Smooth muscle cell (in vitro differentiated cells): ENCODE results near the gene PCDHGA7. TPM values are rescaled to one million over a fixed set of nuclear protein-coding genes. Genes with fewer than 3 reads are reported as not detected.
"Not testable (repeated sequence)": the region's sequence is repeated elsewhere in the genome, so short reads cannot be mapped to it uniquely, and the experiment has no call there.

ENCODE experiments used
- DNase-seq: peaks from one replicate; lab custom pipeline; 2025; ENCODE audit not compliant: unreplicated experiment; lab: John Stamatoyannopoulos, UW
- H2AFZ ChIP-seq: fragments of 200-600 bp; sonication (generic); 2 replicates; pipeline ENCODE4 v1.6.0; 2016; ENCODE audit warnings: antibody characterized with exemption, low read depth, mild to moderate bottlenecking
- H3F3A ChIP-seq: fragments of 200-600 bp; sonication (generic); 2 replicates; pipeline ENCODE4 v1.6.0; 2017; ENCODE audit warnings: antibody characterized with exemption, low read depth
- H3K27ac ChIP-seq: fragments of 200-600 bp; sonication (generic); 2 replicates; pipeline ENCODE4 v1.5.1; 2016; ENCODE audit warnings: low read depth, mild to moderate bottlenecking
- H3K27me3 ChIP-seq: fragments of 200-600 bp; sonication (generic); 2 replicates; pipeline ENCODE4 v1.6.1; 2016; ENCODE audit warnings: low read depth, mild to moderate bottlenecking
- H3K36me3 ChIP-seq: fragments of 200-600 bp; sonication (generic); 2 replicates; pipeline ENCODE4 v1.5.1; 2016; ENCODE audit warnings: low read depth
- H3K4me1 ChIP-seq: fragments of 200-600 bp; sonication (generic); 2 replicates; pipeline ENCODE4 v1.5.1; 2016; ENCODE audit warnings: low read depth
- H3K4me2 ChIP-seq: fragments of 200-600 bp; sonication (generic); 2 replicates; pipeline ENCODE4 v1.6.0; 2016; ENCODE audit warnings: mild to moderate bottlenecking
- H3K4me3 ChIP-seq: fragments of 200-600 bp; sonication (generic); 2 replicates; pipeline ENCODE4 v1.5.1; 2016; ENCODE audit warnings: mild to moderate bottlenecking
- H3K79me2 ChIP-seq: fragments of 200-600 bp; sonication (generic); 2 replicates; pipeline ENCODE4 v1.6.0; 2016; ENCODE audit warnings: low read depth, mild to moderate bottlenecking
- H3K9ac ChIP-seq: fragments of 200-600 bp; sonication (generic); 2 replicates; pipeline ENCODE4 v1.6.0; 2016; ENCODE audit warnings: low read depth
- H3K9me3 ChIP-seq: fragments of 200-600 bp; sonication (generic); replicated peaks from 2 replicates; pipeline ENCODE4 v1.5.1; 2016; ENCODE audit warnings: low read depth
- H4K20me1 ChIP-seq: fragments of 200-600 bp; sonication (generic); 2 replicates; pipeline ENCODE4 v1.6.0; 2016; ENCODE audit warnings: low read depth
- CTCF ChIP-seq: fragments of 200-600 bp; sonication (generic); IDR thresholded peaks from 2 replicates; pipeline ENCODE4 v1.5.1; 2017; ENCODE audit warnings: borderline replicate concordance, mild to moderate bottlenecking, antibody characterized with exemption; ENCODE audit not compliant: insufficient read depth, poor library complexity, severe bottlenecking
- WGBS: methylation state at CpG from one replicate; pipeline ENCODE4 v1.1.7; 2016; ENCODE audit warnings: low lambda C conversion rate; 5-methylcytosine and 5-hydroxymethylcytosine counted together
- polyA plus RNA-seq: library from polyadenylated mRNA; unstranded; fragments of >200 nt; fragmentation: Nextera tagmentation; extraction: Ambion mirVana; gene quantifications from 2 replicates; pipeline ENCODE4 v1.2.1, GENCODE V29; 2016
- total RNA-seq: library from RNA; depleted of rRNA; stranded (reverse); fragments of >200 nt; gene quantifications from 2 replicates; pipeline ENCODE4 v1.2.3, GENCODE V29; 2014

The PCDHGA7 gene
- total and polyA plus RNA-seq, 2 experiments from 2014 or later, result 0.09 TPM; not detected in 1

- H2AFZ ChIP-seq, result peak within 1 kb of the TSS; percentile 43
- TF ChIP-seq CTCF, result peak; percentile 78
- not testable (repeated sequence) for H3K27me3 ChIP-seq, H3K4me1 ChIP-seq, H3F3A ChIP-seq, H4K20me1 ChIP-seq
- peak within 1 kb of the TSS; percentile 57 for H3K27ac ChIP-seq
- H3K4me2 ChIP-seq, result peak within 1 kb of the TSS; percentile 83
- H3K4me3 ChIP-seq, result peak within 1 kb of the TSS; percentile 55
- H3K36me3 ChIP-seq, result peaks cover 32% of the 10 kb centered on the region
- peak within 1 kb of the TSS; percentile 51 for H3K9ac ChIP-seq
- peak; percentile 36 for DNase-seq
- H3K9me3 ChIP-seq, result peaks cover 20% of the 10 kb centered on the region
- 6% methylated on average over 47 of the region's 47 CpGs for WGBS
- peaks cover 69% of the 10 kb centered on the region for H3K79me2 ChIP-seq
These were observed 35.1 kb downstream of the PCDHGA7 start, which contains the start of gene PCDHGB7 for GRCh38 chr5:141417494-141418172. TSS of gene PCDHGB7 (plus strand) at chr5:141417677. CDS start at chr5:141417860, 183 bp downstream.

GRCh38 chr5:141419074-141419880 is 36.7 kb downstream of the PCDHGA7 start:
- DNase-seq, result no peak
- no peak for TF ChIP-seq CTCF
- no peak overlapping the region for H3K4me2 ChIP-seq
- H3K79me2 ChIP-seq, result peaks cover 75% of the 10 kb centered on the region
- WGBS, result 97% methylated on average over 63 of the region's 74 CpGs
- H3K27me3 ChIP-seq, result no peaks in the 10 kb centered on the region
- no peak overlapping the region for H3K4me3 ChIP-seq
- H2AFZ ChIP-seq, result no peak overlapping the region
- H3K9ac ChIP-seq, result no peak overlapping the region
- H3F3A ChIP-seq, result peaks cover 5% of the 10 kb centered on the region
- H3K4me1 ChIP-seq, result peaks cover 5% of the 10 kb centered on the region
- no peak overlapping the region for H3K27ac ChIP-seq
- no peaks in the 10 kb centered on the region for H4K20me1 ChIP-seq
- H3K36me3 ChIP-seq, result peaks cover 47% of the 10 kb centered on the region
- peaks cover 34% of the 10 kb centered on the region for H3K9me3 ChIP-seq

- H3K27ac ChIP-seq, result no peak within 1 kb of the TSS
- WGBS, result 38% methylated on average over 42 of the region's 42 CpGs
- peaks cover 5% of the 10 kb centered on the region for H3K4me1 ChIP-seq
- peak within 1 kb of the TSS; percentile 67 for H3K4me2 ChIP-seq
- DNase-seq, result no peak
- H3K4me3 ChIP-seq, result peak within 1 kb of the TSS; percentile 50
- H3K9me3 ChIP-seq, result peaks cover 51% of the 10 kb centered on the region
- H4K20me1 ChIP-seq, result no peaks in the 10 kb centered on the region
- no peaks in the 10 kb centered on the region for H3K27me3 ChIP-seq
- peaks cover 57% of the 10 kb centered on the region for H3K36me3 ChIP-seq
- peak within 1 kb of the TSS; percentile 44 for H2AFZ ChIP-seq
- TF ChIP-seq CTCF, result peak; percentile 30
- peaks cover 5% of the 10 kb centered on the region for H3F3A ChIP-seq
- peak within 1 kb of the TSS; percentile 19 for H3K9ac ChIP-seq
- peaks cover 79% of the 10 kb centered on the region for H3K79me2 ChIP-seq
These were observed 38.4 kb downstream of the PCDHGA7 start, which contains the start of gene PCDHGA11 for GRCh38 chr5:141420855-141421488. TSS of gene PCDHGA11 (plus strand) at chr5:141421051. CDS start at chr5:141421228, 177 bp downstream.
